Measurements from ENCODE around the gene TBC1D10A. TPM values are rescaled to one million over a fixed set of nuclear protein-coding genes. Genes with fewer than 3 reads are reported as not detected.

The TBC1D10A gene
- total RNA-seq, 1 donor from 2014 or later = 32.7 TPM

Other genes starting within 250 kb of the TBC1D10A start
- not detected in 2 replicates for gene HORMAD2, start 246.5 kb downstream of the TBC1D10A start, total RNA-seq
- 63.3 and 100 TPM in 2 replicates for gene LIF, start 80.2 kb downstream of the TBC1D10A start, total RNA-seq
- not detected in 2 replicates for gene OSM, start 60.1 kb downstream of the TBC1D10A start, total RNA-seq
- 15.2 and 16.2 TPM in 2 replicates for gene CASTOR1, start 37.4 kb downstream of the TBC1D10A start, total RNA-seq
- 134 and 139 TPM in 2 replicates for gene SF3A1, start 30.0 kb upstream of the TBC1D10A start, total RNA-seq
- 2.9 and 3.2 TPM in 2 replicates for gene CCDC157, start 30.1 kb upstream of the TBC1D10A start, total RNA-seq
- gene RNF215, start 60.5 kb upstream of the TBC1D10A start, total RNA-seq = 24.5 and 28.5 TPM in 2 replicates
- gene SEC14L2, start 70.1 kb upstream of the TBC1D10A start, total RNA-seq = 14.5 and 19.5 TPM in 2 replicates
- 10.6 and 13.0 TPM in 2 replicates for gene MTFP1, start 98.8 kb upstream of the TBC1D10A start, total RNA-seq
- gene SEC14L3, start 145.1 kb upstream of the TBC1D10A start, total RNA-seq = not detected in 2 replicates
- not detected in 2 replicates for gene SEC14L4, start 178.8 kb upstream of the TBC1D10A start, total RNA-seq
- 0.16 and 0.22 TPM in 2 replicates for gene SEC14L6, start 219.8 kb upstream of the TBC1D10A start, total RNA-seq
- gene GAL3ST1, start 247.7 kb upstream of the TBC1D10A start, total RNA-seq = 3.4 and 3.8 TPM in 2 replicates

All from astrocyte (in vitro differentiated cells and primary cell).